ENCODE results near the gene PPIL4.

The PPIL4 gene

DNA sequence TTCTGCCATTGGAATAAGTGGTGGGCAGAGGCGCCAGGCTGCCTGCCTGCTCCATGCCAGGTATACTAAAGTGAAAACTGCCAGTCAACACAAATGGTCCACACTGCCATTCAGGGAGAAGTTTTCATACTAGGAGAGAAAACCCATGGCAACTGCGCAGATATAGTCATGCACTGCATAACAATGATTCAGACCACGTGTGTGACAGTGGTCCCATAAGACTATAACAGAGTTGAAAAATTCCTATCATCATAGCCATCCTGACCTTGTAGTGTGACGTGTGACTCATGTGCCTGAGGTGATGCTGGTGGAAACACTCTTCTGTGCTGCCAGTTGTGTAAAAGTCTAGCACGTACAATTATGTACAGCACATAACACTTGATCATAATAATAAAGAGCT lies 86.1 kb downstream of the PPIL4 start:
- no peak for DNase-seq (ENCODE audit: low spot score)

DNA sequence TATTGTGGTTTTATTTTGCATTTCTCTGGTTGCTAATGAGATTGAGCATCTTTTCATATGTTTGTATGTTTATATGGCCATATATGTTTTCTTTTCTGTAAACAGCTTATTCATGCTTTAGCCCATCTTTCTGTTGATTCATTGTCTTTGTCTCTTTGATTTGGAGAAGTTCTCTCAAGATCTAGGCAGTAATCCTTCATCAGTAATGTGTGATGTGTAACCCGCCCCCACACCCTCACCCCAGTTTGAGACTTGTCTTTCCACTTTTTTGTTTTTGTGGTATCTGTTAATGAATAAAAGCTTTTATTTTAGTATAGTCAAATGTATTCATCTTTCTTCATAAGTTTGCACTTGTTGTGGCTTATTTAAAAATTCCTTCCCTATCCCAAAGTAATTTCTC lies 87.0 kb downstream of the PPIL4 start:
- no peak for DNase-seq (ENCODE audit: low spot score)

DNA sequence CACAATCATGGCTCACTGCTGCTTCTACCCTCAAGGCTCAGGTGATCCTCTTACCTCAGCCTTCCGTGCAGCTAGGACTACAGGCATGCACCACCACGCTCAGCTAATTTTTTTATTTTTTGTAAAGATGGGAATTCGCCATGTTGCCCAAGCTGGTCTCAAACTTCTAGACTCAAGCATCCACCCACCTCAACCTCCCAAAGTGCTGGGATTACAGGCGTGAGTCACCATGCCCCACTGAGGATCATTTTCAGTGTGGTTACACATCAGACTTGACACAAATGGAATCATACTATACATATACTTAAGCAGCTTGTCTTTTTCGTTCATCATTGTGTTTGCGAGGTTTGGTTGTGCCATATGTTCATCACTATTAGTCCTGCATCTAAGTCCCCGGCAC lies 87.6 kb downstream of the PPIL4 start:
- no peak for DNase-seq (ENCODE audit: low spot score)

DNA sequence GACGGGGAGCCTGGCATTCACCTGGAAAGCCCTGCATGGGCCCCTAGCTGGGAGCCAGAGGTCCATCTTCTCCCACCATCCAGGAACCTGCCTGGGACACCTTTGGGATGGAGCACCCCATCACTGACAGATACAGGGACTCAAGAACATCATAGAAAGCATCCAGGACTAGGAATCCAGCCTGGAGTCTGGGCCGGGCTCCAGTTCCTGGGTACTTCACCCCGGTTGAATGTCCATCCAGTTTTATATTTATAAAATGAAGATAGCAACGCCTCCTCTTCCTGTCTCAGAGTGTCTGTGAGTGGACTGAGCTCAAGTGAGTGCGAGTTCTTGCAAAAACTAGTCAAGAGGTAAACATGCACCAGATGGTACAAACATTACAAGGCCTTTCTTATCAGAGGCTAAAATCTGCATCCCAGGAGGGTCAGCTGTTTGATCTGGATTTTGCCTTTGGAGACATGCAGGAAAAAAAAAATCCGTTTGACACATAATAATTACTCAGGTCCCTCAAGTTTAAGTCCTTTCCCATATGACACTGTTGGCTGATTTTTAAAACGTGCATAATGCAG lies 88.4 kb downstream of the PPIL4 start:
- DNase-seq (ENCODE audit: low spot score): no peak

DNA sequence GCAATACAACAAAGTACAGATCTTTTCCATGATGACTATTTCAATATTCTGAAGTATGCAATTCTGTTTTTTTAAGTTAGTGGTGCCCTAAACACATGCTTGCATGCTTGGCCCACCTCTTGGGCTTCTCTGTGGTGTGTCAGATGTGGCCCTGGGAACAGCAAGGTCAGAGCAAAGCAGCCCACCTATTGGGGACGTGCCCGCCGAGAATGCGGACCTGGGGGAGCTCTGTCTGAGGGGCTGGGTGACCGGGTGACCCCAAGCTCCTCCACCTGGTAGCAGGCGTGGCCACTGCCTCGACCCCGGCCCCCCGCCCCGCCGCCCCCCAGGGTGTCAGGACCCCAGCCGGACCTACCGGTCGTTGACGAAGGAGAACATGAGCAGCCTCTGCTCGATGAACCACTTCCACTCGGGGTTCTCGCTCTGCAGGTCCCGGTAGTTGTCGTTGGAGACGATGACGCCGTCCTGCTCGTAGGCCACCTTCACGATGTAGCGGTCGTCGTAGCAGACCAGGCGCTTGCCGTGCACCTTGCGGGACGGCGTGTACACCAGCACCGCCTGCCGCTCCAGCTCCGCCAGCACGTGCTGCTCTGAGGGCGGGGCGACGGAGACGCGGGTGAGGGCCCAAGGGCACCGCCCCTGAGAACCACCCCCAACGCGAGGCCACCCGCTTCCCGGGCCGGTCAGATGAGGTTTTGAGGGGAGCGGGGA lies 89.4 kb downstream of the PPIL4 start:
- no peak for DNase-seq (ENCODE audit: low spot score)

DNA sequence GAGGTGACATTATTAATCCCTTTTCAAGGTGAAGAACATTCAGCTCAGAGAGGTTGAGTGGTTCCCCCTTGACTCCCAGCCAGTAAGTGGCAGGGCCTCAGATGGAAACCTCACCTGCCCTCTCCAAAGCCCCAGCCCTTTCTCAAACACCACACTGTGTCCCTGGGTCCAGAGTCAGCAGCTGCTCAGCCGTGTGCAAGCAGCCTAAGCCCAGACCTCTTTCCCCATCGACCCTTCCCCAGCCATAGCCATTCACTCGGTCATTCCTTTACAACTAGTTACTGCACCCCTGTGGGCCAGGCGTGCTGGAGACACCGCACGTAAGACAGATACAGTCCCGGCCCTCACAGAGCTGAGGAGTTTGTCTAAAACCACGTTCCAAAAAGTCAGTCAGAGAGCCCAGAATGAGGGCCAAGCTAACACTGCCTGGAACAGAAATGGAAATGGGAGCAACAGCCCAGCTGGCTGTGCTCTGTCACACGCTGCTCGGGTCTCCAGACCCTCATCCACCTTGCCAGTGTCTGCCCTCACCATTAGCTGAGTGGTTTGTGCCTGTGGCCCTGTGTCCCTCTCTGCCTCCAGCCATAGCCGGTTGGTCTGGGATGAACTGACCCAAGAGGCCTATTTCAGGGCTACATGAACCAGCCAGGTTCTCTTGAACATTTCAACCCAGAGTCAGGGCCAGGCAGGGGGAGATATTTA lies 90.7 kb downstream of the PPIL4 start:
- no peak for DNase-seq (ENCODE audit: low spot score)
